Measurements from ENCODE around the gene STT3B.

The STT3B gene

DNA sequence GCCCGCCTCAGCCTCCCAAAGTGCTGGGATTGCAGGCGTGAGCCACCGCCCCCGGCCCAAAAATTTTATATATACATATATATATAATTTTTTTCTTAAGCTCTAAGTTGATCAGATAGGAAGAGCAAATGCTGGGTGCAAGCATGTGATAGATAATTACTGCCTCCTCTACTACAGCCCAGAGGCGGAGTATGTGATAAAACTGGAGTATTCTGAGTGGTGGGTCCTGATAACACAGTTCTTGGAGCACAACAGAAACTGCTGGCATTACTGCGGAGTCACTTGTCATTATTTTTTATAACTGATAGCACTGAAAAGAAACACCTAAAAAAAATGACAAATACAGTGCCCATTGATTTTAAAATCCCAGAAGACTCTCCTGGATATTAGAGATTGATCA, 41.1 kb upstream of the STT3B start:
- DNase-seq (ENCODE audit: low read depth), result no peak
- TF ChIP-seq, protein P1, sequence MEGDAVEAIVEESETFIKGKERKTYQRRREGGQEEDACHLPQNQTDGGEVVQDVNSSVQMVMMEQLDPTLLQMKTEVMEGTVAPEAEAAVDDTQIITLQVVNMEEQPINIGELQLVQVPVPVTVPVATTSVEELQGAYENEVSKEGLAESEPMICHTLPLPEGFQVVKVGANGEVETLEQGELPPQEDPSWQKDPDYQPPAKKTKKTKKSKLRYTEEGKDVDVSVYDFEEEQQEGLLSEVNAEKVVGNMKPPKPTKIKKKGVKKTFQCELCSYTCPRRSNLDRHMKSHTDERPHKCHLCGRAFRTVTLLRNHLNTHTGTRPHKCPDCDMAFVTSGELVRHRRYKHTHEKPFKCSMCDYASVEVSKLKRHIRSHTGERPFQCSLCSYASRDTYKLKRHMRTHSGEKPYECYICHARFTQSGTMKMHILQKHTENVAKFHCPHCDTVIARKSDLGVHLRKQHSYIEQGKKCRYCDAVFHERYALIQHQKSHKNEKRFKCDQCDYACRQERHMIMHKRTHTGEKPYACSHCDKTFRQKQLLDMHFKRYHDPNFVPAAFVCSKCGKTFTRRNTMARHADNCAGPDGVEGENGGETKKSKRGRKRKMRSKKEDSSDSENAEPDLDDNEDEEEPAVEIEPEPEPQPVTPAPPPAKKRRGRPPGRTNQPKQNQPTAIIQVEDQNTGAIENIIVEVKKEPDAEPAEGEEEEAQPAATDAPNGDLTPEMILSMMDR (IDR thresholded peaks at IDR 0.05; ENCODE audit: low read depth, low read length, missing control alignments), result no peak
- no peak overlapping the region for H3K4me3 ChIP-seq (ENCODE audit: low read depth, low read length)

DNA sequence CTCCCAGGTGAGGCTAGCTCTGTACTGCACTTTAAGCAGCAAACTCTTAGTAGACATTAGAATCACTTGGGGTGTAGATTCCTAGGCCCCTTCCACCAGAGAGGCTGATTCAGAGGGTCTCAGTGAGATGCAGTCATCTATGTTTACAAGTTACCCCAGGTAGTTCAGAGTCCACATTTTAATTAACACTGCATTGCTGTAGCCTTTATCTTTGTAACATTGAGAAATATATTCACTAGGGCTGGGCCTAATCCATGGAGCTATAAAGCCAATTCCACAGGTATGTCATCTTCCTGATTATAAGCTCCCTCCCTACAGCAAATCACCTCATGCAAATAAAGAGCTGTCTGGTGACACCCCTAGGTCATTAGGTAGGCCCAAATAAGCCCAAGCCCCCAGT, 39.6 kb upstream of the STT3B start:
- DNase-seq (ENCODE audit: low read depth), result no peak
- TF ChIP-seq, protein P1 (IDR thresholded peaks at IDR 0.05; ENCODE audit: low read depth, low read length, missing control alignments), result no peak

DNA sequence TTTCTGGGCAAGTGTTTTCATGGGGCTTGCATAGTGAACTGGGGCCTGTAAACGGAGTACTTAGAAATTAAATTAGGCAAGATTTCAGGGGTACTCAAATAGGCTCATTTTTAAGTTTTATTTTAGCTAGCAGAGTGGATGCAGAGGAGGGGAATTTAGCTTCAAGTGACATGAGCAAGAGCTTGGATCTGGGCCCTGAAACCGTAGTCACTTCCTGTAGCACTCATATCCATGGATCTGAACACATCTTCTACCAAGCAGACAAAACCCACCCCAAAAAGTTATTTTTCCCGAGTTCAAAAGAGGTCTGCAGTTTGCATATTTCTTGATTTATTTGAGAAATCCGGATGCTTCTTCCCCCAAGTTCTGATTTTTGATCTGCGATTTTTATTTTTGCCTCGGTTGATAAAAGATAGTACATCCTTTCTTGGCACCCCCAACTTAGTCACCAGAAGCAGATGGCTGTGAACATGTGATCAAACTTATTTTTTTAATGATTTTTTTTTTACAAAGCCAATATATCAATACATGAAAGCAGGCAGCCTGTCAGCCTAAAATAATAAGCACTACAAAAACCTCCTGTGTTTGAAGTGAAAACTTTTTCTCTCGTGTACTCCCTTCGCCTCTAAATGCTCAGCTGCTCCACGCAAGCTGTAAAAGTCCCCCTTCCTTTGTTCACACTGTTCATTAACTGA, 36.6 kb upstream of the STT3B start:
- DNase-seq (ENCODE audit: low read depth), result no peak
- no peak overlapping the region for H3K4me3 ChIP-seq (ENCODE audit: low read depth, low read length)
- TF ChIP-seq, protein P1 (IDR thresholded peaks at IDR 0.05; ENCODE audit: low read depth, low read length, missing control alignments), result no peak

More for the DNA sequence above, 39.6 kb upstream of the STT3B start:
- H3K4me3 ChIP-seq (ENCODE audit: low read depth, low read length), result no peak overlapping the region

DNA sequence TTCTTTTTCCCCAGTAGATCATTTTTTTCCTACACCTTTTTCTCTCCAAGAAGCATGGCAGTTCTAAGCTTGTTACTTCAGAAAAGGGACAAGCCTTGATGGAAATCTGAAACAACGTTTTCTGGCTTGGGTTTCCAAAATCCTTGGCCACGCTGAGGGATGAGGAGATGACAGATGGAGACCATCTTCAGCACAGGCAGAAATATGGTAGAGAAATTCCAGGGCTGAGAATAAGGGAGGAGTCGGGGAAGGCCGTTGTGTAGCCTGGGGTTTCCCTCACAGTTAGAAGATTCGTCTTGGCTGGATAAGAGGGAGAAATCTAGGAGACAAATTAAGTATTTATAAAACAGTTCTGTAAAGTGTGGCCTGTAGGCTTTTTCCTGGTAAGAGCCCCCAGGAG, 33.9 kb upstream of the STT3B start:
- DNase-seq (ENCODE audit: low read depth), result no peak
- no peak overlapping the region for H3K4me3 ChIP-seq (ENCODE audit: low read depth, low read length)
- TF ChIP-seq, protein P1 (IDR thresholded peaks at IDR 0.05; ENCODE audit: low read depth, low read length, missing control alignments), result no peak

DNA sequence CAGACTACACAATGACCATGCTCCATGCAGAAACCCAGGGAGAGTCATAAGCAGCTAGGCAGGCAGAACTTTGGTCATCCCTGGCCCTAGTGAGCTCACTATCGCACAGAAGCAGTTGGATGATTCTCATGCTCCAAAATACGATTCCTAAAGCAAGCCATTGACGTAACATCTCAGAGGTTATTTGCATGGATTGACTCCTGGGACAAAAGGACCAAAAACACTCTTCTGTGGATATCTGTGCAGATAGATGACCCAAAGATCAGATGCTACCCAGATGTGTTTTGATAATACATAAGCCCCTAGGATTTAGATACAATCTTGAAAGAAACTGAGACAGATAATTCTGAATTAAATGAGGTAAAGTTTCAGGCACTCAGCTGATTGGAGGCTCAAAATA, 33.4 kb upstream of the STT3B start:
- TF ChIP-seq, protein P1 (IDR thresholded peaks at IDR 0.05; ENCODE audit: low read depth, low read length, missing control alignments), result no peak
- H3K4me3 ChIP-seq (ENCODE audit: low read depth, low read length), result no peak overlapping the region
- DNase-seq (ENCODE audit: low read depth), result no peak

DNA sequence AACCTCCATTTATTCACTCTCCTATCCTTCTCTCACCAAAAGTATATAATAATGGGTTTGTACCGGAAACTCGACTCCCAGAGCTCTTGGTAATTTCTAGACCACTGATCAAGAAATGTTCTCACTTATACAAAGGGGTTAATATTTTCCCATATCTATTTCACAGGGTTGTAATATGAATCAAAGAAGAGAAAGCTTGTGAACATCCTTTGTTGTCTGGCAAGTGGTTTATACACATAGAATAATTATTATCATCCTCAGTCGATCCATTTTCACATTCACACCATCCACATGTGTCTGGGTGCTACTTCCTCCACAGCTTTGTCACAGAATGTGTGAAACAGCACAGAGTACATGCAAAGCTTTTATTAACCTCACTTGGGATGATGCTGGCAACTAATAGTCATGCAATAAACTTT, 29.9 kb upstream of the STT3B start:
- H3K4me3 ChIP-seq (ENCODE audit: low read depth, low read length), result no peak overlapping the region
- TF ChIP-seq, protein P1 (IDR thresholded peaks at IDR 0.05; ENCODE audit: low read depth, low read length, missing control alignments), result no peak
- no peak for DNase-seq (ENCODE audit: low read depth)

DNA sequence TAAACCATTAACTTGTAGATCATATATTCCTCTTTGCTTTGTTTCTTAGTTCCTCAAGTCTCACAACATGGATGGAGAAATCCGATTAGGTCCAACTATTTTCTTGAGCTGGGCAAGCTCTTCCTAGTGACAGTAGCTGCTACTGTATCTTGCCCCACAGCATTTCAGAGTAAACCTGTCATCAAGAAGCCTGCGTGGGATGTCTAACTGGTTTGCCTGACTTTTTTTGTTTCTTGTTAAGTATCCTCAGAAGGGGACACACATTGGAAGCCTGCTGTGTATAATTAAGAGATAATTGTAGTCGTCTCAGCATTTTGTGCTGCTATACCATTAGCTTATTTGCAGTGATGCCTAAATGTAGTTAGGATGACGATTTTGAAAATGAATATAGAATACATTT, 29.3 kb upstream of the STT3B start:
- DNase-seq (ENCODE audit: low read depth), result no peak
- no peak overlapping the region for H3K4me3 ChIP-seq (ENCODE audit: low read depth, low read length)
- TF ChIP-seq, protein P1 (IDR thresholded peaks at IDR 0.05; ENCODE audit: low read depth, low read length, missing control alignments), result no peak

Data from GM12864 (cell line).